HTR-8/SVneo (cell line): ENCODE data around the gene CNPY2.
"Not testable (repeated sequence)": the region's sequence is repeated elsewhere in the genome, so short reads cannot be mapped to it uniquely, and the experiment has no call there.

Experiments used
- DNase-seq: peaks from one replicate; pipeline ENCODE4 v3.0.0; 2011; ENCODE audit warnings: low spot score, mixed read lengths; ENCODE audit not compliant: insufficient read length
- FAIRE-seq: peaks from 2 replicates; lab custom pipeline; 2011; peaks lifted over from hg19 to GRCh38; lab: Jason Lieb, UNC

The CNPY2 gene

GRCh38 chr12:56315622-56316473, at the start of gene CNPY2:
Gene CNPY2, minus strand, starts transcription at chr12:56315988. Its CDS starts 771 bp downstream, at chr12:56315217.
- FAIRE-seq (peak; percentile 79), DNase-seq (peak; percentile 98)

- DNase-seq (no peak), FAIRE-seq (no peak)
Observed at GRCh38 chr12:56362130-56363059, 46.6 kb upstream of the CNPY2 start, which contains the start of gene APOF. Gene APOF, minus strand, starts transcription at chr12:56362857. Its CDS starts 112 bp downstream, at chr12:56362745.

GRCh38 chr12:56361487-56362129, 45.8 kb upstream of the CNPY2 start:
- DNase-seq (no peak), FAIRE-seq (no peak)

- peak; percentile 98 for DNase-seq
- FAIRE-seq: peak; percentile 95
Observed at GRCh38 chr12:56359851-56360767, 44.3 kb upstream of the CNPY2 start, which contains the start of gene STAT2. Gene STAT2, minus strand, starts transcription at chr12:56360107. Its CDS starts 3,536 bp downstream, at chr12:56356571.

- peak; percentile 31 for DNase-seq
- FAIRE-seq: peak; percentile 31
Observed at GRCh38 chr12:56358836-56359532, 43.2 kb upstream of the CNPY2 start.

- no peak for FAIRE-seq
- DNase-seq: no peak
Observed at GRCh38 chr12:56351325-56351724, 35.5 kb upstream of the CNPY2 start.

- no peak for DNase-seq
- FAIRE-seq: no peak
Observed at GRCh38 chr12:56350662-56351061, 34.9 kb upstream of the CNPY2 start.

- FAIRE-seq (no peak), DNase-seq (no peak)
Observed at GRCh38 chr12:56348776-56349175, 33.0 kb upstream of the CNPY2 start.

GRCh38 chr12:56347255-56347654, 31.5 kb upstream of the CNPY2 start:
- not testable (repeated sequence) for DNase-seq
- peak; percentile 28 for FAIRE-seq

GRCh38 chr12:56346675-56347074, 30.9 kb upstream of the CNPY2 start:
- FAIRE-seq (no peak), DNase-seq (no peak)

- FAIRE-seq: not testable (repeated sequence)
Observed at GRCh38 chr12:56342290-56342689, 26.5 kb upstream of the CNPY2 start.

GRCh38 chr12:56341616-56342015, 25.8 kb upstream of the CNPY2 start:
- no peak for FAIRE-seq
- no peak for DNase-seq

More at GRCh38 chr12:56342290-56342689, 26.5 kb upstream of the CNPY2 start:
- not testable (repeated sequence) for DNase-seq

GRCh38 chr12:56339158-56339422, 23.3 kb upstream of the CNPY2 start:
- DNase-seq (no peak), FAIRE-seq (no peak)

GRCh38 chr12:56338308-56339157, 22.7 kb upstream of the CNPY2 start, which contains the start of gene IL23A:
Gene IL23A, plus strand, starts transcription at chr12:56338884. Its CDS starts 161 bp downstream, at chr12:56339045.
- DNase-seq (no peak), FAIRE-seq (no peak)

GRCh38 chr12:56337753-56338251, 22.0 kb upstream of the CNPY2 start:
- FAIRE-seq (no peak), DNase-seq (no peak)

- DNase-seq (no peak), FAIRE-seq (no peak)
Observed at GRCh38 chr12:56336361-56337167, 20.8 kb upstream of the CNPY2 start.

GRCh38 chr12:56335527-56335926, 19.7 kb upstream of the CNPY2 start:
- FAIRE-seq, DNase-seq: not testable (repeated sequence)
